Measurements from ENCODE around the gene ACE.

The ACE gene

DNA sequence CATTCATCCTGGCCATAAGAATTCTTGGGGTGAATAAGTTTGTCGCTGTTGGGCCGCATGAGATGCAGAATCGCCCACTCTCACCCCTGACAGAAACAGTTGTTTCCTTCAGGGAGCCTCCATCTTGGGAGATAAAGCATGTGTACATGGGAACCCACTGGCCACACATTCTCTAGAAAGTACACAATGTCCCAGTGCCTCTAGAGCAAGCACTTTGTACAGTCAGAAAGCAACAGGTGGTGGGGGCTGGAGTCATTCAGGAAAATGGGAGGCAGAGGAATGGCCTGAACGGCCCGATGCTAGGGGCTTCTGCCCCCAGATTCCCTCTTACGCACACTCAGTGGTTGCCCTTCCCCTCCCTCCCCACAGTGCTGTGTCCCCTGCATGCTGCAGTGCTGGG is 16.1 kb downstream of the ACE start:
- no peak for DNase-seq

DNA sequence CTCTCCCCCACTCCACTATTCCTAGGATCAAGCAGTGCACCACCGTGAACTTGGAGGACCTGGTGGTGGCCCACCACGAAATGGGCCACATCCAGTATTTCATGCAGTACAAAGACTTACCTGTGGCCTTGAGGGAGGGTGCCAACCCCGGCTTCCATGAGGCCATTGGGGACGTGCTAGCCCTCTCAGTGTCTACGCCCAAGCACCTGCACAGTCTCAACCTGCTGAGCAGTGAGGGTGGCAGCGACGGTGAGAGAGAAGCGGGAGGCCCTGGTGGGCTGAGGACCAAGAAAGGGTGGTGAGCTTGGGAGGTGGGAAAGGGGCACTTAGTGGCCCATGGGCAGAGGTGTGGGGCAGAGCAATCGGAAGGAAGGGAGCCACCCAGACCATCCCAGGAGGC is 16.6 kb downstream of the ACE start:
- no peak for DNase-seq

DNA sequence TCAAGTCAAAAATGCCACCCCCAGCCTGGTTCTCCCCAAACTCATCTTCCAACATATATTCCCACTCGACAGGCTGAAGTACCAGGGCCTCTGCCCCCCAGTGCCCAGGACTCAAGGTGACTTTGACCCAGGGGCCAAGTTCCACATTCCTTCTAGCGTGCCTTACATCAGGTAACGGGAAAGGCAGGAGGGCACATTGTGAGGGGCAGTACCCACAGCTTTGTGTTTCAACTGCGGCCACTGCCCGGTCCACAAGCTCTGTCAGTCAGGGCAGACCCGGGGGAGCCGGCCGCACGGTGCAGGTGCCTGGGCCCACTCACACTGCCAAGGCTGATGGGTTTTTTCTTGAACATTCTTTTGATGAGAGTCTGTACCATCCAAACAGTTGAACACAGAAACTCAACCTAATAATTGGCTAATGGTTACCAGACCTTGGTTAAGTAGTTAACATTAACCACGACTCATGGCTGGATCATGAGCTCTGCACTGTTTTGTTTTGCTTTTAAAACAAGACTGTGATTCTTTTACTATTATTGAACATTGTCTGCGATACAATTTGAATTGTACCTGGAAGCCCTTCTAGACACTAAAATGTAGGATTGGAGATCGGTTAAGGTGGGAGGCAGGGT is 17.6 kb downstream of the ACE start:
- DNase-seq = no peak

DNA sequence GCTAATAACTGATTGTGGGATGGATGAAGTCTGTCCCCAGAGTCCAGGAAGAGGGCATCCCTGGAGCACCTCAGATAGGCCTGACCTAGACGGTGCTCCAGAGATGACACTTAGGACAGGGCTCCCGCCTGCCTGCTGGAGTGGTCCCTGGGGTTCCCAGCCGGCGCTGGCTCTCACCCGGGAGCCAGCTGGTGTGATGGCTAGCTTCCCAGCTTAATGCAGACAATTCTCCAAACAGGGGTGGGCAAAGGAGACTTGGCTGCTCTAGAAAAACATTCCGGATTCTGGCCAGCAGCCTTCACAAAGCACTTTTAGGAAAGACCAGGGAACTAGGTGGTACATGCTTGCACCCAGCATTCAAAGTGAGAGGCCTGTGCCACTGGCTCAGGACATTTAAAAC is 18.6 kb downstream of the ACE start:
- no peak for DNase-seq

DNA sequence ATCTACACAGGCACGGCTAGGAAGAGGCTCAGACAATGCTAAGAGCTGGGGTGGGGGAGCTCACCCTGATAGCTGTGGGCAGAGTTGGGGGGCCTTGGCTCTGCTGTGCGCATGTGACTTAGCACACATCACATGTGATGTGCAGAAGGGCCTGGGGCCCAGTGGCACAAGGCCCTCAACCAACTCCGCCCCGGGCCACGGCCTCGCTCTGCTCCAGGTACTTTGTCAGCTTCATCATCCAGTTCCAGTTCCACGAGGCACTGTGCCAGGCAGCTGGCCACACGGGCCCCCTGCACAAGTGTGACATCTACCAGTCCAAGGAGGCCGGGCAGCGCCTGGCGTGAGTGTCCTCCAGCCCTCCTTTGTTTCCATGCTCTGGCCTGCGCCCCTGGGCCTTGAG is 19.3 kb downstream of the ACE start:
- no peak for DNase-seq

DNA sequence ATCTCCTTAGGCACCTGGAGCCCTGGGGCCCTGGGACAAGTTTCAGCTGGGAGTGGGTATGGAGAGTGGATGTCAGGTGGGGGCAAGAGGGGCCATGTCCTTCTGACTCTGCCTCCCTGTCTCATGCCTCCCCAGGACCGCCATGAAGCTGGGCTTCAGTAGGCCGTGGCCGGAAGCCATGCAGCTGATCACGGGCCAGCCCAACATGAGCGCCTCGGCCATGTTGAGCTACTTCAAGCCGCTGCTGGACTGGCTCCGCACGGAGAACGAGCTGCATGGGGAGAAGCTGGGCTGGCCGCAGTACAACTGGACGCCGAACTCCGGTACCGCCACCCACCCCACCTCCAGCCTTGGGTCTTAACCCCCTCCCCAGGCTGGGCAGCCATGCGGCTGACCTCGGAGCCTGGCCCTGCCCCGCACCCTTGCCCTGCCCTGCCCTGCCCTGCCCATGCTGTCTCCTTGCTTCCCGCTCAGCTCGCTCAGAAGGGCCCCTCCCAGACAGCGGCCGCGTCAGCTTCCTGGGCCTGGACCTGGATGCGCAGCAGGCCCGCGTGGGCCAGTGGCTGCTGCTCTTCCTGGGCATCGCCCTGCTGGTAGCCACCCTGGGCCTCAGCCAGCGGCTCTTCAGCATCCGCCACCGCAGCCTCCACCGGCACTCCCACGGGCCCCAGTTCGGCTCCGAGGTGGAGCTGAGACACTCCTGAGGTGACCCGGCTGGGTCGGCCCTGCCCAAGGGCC is 20.0 kb downstream of the ACE start:
- DNase-seq = no peak

DNA sequence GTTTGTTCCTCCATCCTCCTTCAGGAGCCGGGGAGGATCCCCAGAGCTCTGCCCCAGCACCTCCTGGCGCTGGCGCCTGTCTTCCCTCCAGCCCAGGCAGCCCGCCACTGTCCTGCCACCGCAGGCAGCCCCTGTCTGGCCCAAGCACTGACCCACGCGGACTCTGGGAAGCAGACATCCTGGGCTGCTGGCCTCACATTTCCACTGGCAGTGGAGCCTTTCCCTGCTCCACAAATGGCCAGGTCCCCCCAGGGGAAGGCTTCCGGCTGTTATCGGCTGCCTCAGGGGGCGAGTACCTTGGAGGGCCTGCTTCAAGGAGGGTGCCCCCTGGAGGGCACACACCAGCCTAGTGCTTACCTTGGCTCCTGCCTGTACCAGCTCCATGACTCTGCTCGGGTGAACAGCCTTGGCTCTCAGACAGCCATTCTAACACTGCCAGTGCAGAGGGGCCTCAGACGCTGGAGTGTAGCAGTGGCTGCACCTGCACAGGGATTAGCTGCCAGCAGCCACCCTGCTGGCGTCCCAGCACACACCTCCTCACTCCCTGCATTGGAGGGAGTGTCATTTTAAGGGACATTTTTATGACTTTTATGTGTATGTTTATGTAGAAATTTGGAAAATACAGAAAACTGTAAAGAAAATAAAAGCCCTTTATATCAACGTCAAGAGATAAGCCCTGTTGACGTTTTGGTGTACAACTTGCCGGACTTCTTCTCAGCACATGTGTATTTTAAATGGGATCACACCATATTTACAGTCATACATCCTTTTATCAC is 21.0 kb downstream of the ACE start:
- peak; percentile 19 for DNase-seq

DNA sequence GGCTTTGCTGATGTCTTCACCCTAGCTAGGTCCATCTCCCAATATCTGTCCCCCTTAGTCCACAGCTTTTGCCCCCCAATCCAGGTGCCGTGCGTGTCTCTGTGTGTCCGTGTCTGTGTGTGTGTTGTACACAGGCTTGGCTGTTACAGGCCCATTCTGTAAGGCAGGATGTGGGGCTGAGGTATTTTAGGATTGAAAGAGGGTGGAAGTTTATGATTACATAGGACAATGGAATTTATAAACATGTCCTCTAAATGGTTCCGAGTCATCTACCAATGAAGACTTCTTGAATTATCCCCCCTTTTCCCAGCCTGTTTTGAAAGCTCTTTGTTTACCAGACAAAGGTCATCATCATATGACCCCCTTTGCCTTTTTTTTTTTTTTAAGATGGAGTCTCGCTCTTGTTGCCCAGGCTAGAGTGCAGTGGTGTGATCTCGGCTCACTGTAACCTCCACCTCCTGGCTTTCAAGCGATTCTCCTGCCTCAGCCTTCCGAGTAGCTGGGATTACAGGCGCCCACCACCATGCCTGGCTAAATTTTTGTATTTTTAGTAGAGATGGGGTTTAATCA is 21.9 kb downstream of the ACE start:
- DNase-seq = peak; percentile 81

DNA sequence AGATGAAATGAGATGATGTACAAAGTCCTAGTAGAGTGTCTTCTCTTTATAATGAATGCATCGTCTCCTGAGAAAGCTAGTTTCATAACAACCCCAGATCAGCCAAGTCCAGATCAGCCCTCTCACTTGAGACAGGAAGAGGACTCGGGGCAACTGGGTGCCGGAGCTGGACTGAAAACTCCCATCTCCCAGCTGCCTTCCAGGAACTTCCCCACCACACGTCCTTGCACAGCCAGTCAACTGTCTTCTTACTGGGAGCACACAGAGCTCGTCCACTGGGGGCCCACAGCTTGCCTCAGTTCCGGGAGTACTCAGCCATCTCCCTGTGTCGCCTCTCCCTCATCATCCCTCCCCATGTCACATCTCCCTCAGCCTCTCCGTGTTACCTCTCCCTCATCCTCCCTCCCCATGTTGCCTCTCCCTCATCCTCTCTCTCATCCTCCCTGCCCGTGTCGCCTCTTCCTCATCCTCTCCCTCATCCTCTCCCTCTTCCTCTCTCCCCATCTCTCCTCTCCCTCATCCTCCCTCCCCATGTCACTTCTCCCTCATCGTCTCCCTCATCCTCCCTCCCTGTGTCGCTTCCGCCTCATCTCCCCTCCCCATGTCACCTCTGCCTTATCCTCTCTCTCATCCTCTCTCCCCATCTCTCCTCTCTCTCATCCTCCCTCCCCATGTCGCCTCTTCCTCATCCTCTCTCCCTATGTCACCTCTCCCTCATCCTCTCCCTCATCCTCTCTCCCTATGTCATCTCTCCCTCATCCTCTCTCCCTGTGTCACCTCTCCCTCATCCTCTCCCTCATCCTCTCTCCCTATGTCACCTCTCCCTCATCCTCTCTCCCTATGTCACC is 23.9 kb downstream of the ACE start:
- DNase-seq = no peak

DNA sequence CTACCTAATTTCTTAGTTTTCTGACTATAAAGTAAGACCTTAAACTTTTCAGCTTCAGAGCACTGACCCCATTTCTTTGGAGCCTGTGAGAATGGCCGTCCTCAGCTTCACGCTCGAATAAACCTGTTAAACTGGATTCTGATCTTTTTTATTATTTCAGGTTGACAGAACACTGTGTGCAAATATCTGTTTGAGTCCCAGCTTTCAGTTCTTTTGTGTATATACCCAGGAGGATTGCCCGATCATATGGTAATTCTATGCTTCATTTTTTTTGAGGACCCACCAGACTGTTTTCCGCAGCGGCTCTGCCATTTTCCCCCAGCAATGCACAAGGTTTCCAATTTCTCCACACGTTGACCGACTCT is 26.5 kb downstream of the ACE start:
- no peak for DNase-seq

DNA sequence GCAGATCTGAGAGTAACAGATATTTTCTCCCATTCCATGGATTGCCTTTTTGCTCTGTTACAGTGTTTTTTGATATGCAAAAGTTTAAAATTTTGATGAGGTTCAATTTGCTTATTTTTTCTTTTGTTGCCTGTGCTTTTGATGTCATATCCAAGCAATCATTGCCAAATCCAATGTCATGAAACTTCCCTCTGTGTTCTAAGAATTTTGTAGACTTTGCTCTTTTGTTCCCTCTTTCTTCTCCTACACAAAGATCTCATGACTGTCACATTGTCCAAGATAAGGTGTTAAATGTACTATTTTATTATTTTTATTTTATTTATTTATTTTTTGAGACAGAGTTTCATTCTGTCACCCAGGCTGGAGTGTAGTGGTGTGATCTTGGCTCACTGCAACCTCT is 27.4 kb downstream of the ACE start:
- no peak for DNase-seq

DNA sequence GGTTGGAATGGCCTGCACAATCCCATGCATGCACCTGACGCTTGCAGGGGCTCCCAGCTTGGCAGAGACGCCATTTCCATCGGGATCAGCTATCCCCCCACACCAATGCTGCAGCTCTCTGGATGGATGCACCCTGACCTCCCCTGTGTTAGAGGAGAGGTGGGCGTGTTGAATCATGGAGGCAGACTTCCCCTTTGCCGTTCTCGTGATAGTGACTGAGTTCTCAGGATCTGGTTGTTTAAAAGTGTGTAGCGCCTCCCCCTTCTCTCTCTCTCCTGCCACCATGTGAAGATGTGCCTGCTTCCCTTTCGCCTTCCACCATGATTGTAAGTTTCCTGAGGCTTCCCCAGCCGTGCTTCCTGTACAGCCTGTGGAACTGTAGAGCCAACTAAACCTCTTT is 28.5 kb downstream of the ACE start:
- DNase-seq = no peak

DNA sequence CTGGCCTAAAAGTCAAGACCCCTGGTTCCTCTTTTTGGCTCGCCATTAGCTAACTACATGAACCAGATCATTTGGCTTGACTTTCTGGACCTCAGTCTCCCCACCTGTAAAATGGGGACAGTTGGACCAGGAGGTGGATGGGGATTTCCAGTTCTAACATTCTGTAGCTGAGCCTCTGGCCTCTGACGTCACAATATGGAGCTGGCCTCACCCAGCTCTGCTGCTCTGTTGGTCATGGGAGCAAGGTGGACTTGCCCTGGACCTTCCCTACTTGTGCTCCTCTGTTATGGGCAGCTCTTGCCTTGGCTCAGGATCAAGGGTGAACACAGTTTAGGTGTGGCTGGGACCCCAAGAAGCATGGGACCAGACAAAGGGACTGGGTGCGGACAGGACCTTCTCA is 29.8 kb downstream of the ACE start:
- no peak for DNase-seq

DNA sequence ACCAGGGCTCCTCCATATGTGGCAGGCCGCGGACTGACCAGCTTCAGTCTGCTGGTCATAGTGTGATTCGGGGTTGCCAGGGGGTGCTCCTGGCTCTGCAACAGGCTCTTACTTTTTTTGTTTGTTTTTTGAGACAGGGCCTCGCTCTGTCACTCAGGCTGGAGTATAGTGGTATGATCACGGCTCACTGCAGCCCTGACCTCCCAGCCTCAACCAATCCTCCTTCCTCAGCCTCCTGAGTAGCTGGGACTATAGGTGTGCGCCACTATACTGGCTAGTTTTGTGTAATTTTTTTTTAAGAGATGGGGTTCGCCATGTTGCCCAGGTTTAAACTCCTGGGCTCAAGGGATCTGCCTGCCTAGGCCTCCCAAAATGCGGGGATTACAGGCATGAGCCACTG is 34.5 kb downstream of the ACE start:
- DNase-seq = no peak

DNA sequence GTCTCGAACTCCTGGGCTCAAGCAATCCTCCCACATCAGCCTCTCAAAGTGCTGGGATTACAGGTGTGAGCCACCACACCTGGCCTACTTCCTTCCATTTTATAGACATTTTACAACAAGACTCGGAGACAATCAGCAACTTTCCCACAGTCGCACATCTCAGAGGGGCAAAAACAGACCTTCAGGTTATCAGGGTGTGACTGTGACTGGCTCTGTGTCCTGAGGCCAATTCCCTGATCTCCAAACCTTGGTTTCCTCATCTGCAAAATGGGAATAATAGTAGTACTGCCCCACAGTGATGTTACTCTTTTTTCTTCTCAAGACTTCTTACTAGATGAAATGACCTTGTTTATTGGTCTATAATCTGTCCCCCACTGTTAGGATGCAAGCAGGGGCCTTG is 35.5 kb downstream of the ACE start:
- no peak for DNase-seq

DNA sequence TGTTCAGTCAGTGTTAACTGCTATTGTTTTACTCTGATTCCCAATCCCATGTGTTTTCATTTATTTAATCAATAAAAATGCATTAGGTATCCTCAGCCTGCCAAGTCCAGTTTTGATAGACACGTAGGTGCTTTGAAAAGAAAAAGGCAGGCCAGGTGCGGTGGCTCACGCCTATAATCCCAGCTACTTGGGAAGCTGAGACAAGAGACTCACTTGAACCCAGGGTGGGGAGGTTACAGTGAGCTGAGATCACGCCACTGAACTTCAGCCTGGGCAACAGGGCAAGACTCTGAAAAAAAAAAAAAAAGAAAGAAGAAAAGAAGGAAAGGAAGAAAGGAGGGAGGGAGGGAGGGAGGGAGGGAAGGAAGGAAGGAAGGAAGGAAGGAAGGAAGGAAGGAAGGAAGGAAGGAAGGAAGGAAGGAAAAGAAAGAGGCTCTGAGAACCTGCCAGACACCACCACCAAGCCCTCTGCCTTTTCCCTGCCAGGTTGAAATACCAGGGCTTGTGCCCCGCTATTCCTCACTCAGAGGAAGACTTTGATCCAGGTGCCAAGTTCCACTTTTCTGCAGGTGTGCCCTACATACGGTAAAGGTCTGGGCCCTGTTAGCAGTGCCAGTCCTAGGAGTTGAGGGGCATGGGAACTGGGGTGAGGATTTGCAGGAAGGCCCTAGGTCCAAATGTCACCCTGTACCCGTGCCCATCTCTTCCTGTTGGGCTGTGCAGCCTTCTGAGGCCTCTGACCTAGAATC is 36.2 kb downstream of the ACE start:
- no peak for DNase-seq

DNA sequence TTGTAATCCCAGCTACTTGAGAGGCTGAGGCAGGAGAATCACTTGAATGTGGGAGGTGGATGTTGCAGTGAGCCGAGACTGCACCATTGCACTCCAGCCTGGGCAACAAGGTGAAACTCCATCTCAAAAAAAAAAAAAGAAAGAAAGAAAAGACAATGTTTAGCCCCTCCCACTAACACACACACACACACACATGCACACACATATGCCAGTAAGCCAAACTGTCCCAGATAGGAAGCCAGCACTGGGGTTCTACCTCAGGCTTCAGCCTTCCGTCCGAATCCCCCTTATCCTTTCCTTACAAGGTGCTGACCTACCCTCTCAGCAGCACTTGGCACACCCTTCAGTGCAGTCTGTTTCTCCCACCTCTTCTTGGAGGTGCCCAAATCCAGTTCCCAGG is 37.6 kb downstream of the ACE start:
- DNase-seq = no peak

DNA sequence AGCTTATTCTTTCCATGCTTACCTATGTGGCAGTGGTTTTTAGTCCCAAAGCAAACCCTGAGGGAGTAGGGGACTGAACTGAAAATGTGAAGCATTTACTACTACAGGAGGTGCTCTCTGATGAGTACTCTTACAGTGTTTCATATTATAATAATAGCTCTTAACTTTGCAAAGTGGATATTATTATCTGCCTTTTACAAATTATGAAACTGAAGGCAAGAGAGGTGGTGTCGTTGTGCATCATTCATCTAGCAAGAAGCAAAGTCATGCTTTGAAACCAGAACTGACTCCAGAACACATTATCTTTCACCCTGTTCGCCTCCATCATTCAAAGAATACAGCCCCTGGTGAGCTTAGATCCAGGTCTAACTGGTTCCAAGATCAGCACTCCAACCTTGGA is 38.1 kb downstream of the ACE start:
- DNase-seq = no peak

DNA sequence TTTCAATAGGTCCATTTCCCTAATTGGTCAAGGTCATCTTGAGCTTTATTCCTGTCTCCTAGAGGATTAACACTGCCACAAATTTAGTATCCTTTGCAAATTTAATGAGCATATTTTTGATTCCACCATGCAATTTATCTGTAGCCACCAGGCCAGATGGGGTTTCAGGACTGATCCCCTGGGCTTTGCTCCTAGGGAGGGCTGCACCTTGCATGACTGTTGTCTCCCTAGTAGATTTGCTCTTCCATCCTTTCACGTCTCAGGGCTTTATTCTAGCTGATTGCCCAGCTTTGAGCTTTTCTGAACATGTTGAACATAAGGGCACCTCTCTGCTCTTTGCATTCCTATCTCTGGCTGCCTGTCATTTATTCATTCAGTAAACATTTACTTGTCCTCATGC is 38.6 kb downstream of the ACE start:
- DNase-seq = no peak

DNA sequence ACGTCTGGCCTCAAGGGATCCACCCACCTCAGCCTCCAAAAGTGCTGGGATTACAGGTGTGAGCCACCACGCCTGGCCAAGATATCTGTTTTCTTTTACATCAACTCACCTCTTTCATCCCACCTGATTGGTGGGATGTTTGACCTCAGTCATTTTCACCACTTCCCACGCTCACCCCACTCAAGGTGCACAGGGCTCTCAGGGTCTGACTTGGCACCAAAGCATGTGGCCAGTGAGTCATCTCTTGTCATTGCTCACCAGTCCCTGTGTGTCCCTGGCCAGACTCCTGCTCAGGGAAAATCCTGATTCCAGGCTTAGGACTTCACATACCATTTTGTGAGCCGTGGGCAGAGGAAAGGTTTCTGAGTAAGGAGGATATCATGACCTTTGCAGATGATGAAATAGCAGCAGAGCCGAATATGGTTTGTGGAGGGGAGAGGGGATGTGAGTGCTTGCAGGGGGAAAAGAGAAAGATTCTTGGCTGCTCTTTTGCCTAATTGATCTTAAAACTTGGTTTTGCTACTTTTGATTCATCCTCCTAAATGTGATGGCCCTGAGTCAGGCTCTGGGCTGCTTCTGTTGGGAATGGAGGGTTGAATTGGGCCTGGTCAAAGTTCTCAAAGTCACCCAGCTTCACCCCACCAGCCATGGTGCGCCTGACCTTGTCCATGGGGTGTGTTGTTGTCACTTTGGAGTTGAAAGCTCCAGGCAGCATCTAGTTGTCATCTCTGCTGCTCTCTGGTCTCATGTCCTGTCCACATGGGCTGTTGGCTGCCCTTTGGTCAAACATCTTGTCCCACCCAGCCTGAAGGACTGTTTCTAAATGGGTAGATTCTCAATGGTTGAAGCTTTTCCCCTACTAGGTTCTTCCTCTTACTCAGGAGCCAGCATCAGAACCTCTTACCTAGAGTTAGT is 40.3 kb downstream of the ACE start:
- peak; percentile 42 for DNase-seq

Measured in fibroblast of skin of right quadriceps (primary cell).